ENCODE measurements around the gene SLC5A10. TPM values are rescaled to one million over a fixed set of nuclear protein-coding genes. Genes with fewer than 3 reads are reported as not detected.

Gene SLC5A10
- total and polyA plus RNA-seq, 8 donors: 0.60 to 1.0 (median 0.77) TPM; not detected in 2

GRCh38 chr17:18958611-18959010, 6.6 kb downstream of the SLC5A10 start:
- Histone ChIP-seq H3K27ac (no peak overlapping the region), H3K4me3 (no peak overlapping the region), H3K36me3 (no peaks in the 10 kb centered on the region), H3K27me3 (no peaks in the 10 kb centered on the region), H3K4me1 (no peaks in the 10 kb centered on the region), H3K9me3 (no peaks in the 10 kb centered on the region)
- TF ChIP-seq CTCF (IDR thresholded peaks at IDR 0.05): no peak
- no peak for ATAC-seq
- DNase-seq: no peak
- intact Hi-C loops (cut with DNase I): no loop called here

GRCh38 chr17:18959071-18959844, 7.3 kb downstream of the SLC5A10 start:
- H3K4me3 ChIP-seq: no peak overlapping the region
- ATAC-seq: no peak
- intact Hi-C loops (cut with DNase I): no loop called here

GRCh38 chr17:18959845-18960240, 7.9 kb downstream of the SLC5A10 start:
- DNase-seq (no peak), ATAC-seq (no peak)
- H3K27ac ChIP-seq: no peak overlapping the region
- no peaks in the 10 kb centered on the region for H3K36me3 ChIP-seq
- intact Hi-C loops (cut with DNase I): no loop called here
- H3K4me3 ChIP-seq: no peak overlapping the region
- no peak for TF ChIP-seq CTCF (IDR thresholded peaks at IDR 0.05)
- no peaks in the 10 kb centered on the region for H3K27me3 ChIP-seq
- H3K4me1 ChIP-seq: no peaks in the 10 kb centered on the region
- H3K9me3 ChIP-seq: no peaks in the 10 kb centered on the region

More at GRCh38 chr17:18959071-18959844, 7.3 kb downstream of the SLC5A10 start:
- no peak overlapping the region for H3K27ac ChIP-seq
- no peaks in the 10 kb centered on the region for H3K27me3 ChIP-seq
- no peaks in the 10 kb centered on the region for H3K4me1 ChIP-seq
- H3K36me3 ChIP-seq: no peaks in the 10 kb centered on the region
- no peak for DNase-seq
- H3K9me3 ChIP-seq: no peaks in the 10 kb centered on the region
- TF ChIP-seq CTCF (IDR thresholded peaks at IDR 0.05): no peak

- no peak for ATAC-seq
Measured at GRCh38 chr17:18960241-18960665, 8.3 kb downstream of the SLC5A10 start.

More at GRCh38 chr17:18960241-18960665, 8.3 kb downstream of the SLC5A10 start:
- no peak for TF ChIP-seq CTCF (IDR thresholded peaks at IDR 0.05)
- no peak overlapping the region for H3K27ac ChIP-seq
- no peaks in the 10 kb centered on the region for H3K36me3 ChIP-seq
- no peaks in the 10 kb centered on the region for H3K27me3 ChIP-seq
- DNase-seq: no peak
- no peaks in the 10 kb centered on the region for H3K9me3 ChIP-seq
- H3K4me3 ChIP-seq: no peak overlapping the region
- no peaks in the 10 kb centered on the region for H3K4me1 ChIP-seq
- intact Hi-C loops (cut with DNase I): no loop called here

Measured in left lung (tissue), 10 donors.